OCI-LY1 (cell line): ENCODE measurements around the gene METTL2B.
"Not testable (repeated sequence)": the region's sequence is repeated elsewhere in the genome, so short reads cannot be mapped to it uniquely, and the experiment has no call there.

ENCODE experiments used
- EZH2 ChIP-seq: fragments of 200-600 bp; sonication (generic), shearing (Covaris generic); IDR thresholded peaks from 2 replicates; pipeline ENCODE4 v1.8.0; 2017; ENCODE audit warnings: borderline replicate concordance, mixed run types, mild to moderate bottlenecking, antibody characterized with exemption, low read length, moderate library complexity, mixed read lengths
- TF ChIP-seq, protein P1 (sequence below): fragments of 200-600 bp; sonication (generic), shearing (Covaris generic); IDR thresholded peaks from 2 replicates; pipeline ENCODE4 v1.5.1; 2017; ENCODE audit warnings: mild to moderate bottlenecking, antibody characterized with exemption, low read length, moderate library complexity, mixed read lengths

DNA sequence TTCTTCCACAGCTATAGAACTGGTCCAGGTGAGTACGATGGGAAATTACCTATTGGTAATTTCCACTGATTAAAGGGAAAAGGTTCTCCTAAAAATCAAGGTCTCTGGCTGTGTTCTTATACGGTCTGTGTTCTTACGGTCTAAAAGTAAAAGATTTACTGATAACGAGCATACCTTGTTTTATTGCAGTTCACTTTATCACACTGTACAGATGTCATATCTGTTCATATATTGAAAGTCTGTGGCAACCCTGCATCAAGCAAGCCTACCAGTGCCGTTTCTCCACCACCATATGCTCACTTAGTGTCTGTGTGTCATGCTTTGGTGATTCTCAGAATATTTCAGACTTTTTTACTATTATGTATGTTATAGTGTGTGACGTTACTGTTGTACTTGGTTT lies 11.6 kb downstream of the METTL2B start:
- TF ChIP-seq, protein P1, sequence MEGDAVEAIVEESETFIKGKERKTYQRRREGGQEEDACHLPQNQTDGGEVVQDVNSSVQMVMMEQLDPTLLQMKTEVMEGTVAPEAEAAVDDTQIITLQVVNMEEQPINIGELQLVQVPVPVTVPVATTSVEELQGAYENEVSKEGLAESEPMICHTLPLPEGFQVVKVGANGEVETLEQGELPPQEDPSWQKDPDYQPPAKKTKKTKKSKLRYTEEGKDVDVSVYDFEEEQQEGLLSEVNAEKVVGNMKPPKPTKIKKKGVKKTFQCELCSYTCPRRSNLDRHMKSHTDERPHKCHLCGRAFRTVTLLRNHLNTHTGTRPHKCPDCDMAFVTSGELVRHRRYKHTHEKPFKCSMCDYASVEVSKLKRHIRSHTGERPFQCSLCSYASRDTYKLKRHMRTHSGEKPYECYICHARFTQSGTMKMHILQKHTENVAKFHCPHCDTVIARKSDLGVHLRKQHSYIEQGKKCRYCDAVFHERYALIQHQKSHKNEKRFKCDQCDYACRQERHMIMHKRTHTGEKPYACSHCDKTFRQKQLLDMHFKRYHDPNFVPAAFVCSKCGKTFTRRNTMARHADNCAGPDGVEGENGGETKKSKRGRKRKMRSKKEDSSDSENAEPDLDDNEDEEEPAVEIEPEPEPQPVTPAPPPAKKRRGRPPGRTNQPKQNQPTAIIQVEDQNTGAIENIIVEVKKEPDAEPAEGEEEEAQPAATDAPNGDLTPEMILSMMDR = not testable (repeated sequence)
- TF ChIP-seq EZH2 = not testable (repeated sequence)
